Parathyroid adenoma (tissue), 2 donors: ENCODE results near the gene PCDHGA1.
"Not testable (repeated sequence)": the region's sequence is repeated elsewhere in the genome, so short reads cannot be mapped to it uniquely, and the experiment has no call there.

Experiments used
- H2AFZ ChIP-seq: fragments of 300-600 bp; sonication (generic); one replicate; pipeline ENCODE4 v1.7.0; 2017; ENCODE audit warnings: antibody characterized with exemption, mild to moderate bottlenecking
- H3K27ac ChIP-seq: fragments of 300-600 bp; sonication (generic); one replicate; pipeline ENCODE4 v1.7.0; 2017
- H3K27me3 ChIP-seq: fragments of 300-600 bp; sonication (generic); one replicate; pipeline ENCODE4 v1.7.0; 2017; ENCODE audit warnings: low read length; ENCODE audit not compliant: control insufficient read depth, insufficient read depth
- H3K36me3 ChIP-seq: fragments of 300-600 bp; sonication (generic); one replicate; pipeline ENCODE4 v1.7.0; 2017; ENCODE audit warnings: low read length; ENCODE audit not compliant: control insufficient read depth, insufficient read depth
- H3K4me1 ChIP-seq: fragments of 300-600 bp; sonication (generic); one replicate; pipeline ENCODE4 v1.7.0; 2017; ENCODE audit warnings: control low read depth
- H3K4me2 ChIP-seq: fragments of 300-600 bp; sonication (generic); one replicate; pipeline ENCODE4 v1.7.0; 2017; ENCODE audit warnings: low read length
- H3K4me3 ChIP-seq: fragments of 300-600 bp; sonication (generic); one replicate; pipeline ENCODE4 v1.7.0; 2017; ENCODE audit warnings: low read depth, low read length
- H3K79me2 ChIP-seq: fragments of 300-600 bp; sonication (generic); one replicate; pipeline ENCODE4 v1.7.0; 2017; ENCODE audit warnings: control low read depth
- H3K9ac ChIP-seq: fragments of 300-600 bp; sonication (generic); one replicate; pipeline ENCODE4 v1.7.0; 2017; ENCODE audit warnings: mild to moderate bottlenecking
- H3K9me3 ChIP-seq: fragments of 300-600 bp; sonication (generic); one replicate; pipeline ENCODE4 v1.7.0; 2017; ENCODE audit warnings: low read length; ENCODE audit not compliant: control insufficient read depth
- TF ChIP-seq, protein P1 (sequence below): fragments of 300-600 bp; sonication (generic); IDR thresholded peaks from one replicate; pipeline ENCODE4 v1.7.0; 2017; ENCODE audit warnings: antibody characterized with exemption, mild to moderate bottlenecking
- donor health status: primary hyperparathyroidism.

Gene PCDHGA1

DNA sequence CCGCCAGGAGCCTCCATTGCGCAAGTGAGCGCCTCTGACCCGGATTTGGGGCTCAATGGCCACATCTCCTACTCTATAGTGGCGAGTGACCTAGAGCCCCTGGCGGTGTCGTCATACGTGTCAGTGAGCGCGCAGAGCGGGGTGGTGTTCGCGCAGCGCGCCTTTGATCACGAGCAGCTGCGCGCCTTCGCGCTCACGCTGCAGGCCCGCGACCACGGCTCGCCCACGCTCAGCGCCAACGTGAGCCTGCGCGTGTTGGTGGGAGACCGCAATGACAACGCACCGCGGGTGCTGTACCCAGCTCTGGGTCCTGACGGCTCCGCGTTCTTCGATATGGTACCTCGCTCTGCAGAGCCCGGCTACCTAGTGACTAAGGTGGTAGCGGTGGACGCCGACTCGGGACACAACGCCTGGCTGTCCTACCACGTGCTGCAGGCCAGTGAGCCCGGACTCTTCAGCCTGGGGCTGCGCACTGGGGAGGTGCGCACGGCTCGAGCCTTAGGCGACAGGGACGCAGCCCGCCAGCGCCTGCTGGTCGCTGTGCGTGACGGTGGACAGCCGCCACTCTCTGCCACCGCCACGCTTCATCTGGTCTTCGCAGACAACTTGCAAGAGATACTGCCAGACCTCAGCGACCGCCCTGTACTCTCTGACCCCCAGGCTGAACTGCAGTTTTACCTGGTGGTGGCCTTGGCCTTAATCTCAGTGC is 79.4 kb downstream of the PCDHGA1 start:
- Histone ChIP-seq H3K4me2 (no peak overlapping the region), H3K9me3 (peaks cover 6% of the 10 kb centered on the region), H3K79me2 (no peaks in the 10 kb centered on the region), H3K27me3 (no peaks in the 10 kb centered on the region), H3K36me3 (peaks cover 5% of the 10 kb centered on the region), H3K4me3 (no peak overlapping the region), H3K27ac (no peak overlapping the region), H2AFZ (no peak overlapping the region), H3K9ac (no peak overlapping the region), H3K4me1 (no peaks in the 10 kb centered on the region)
- TF ChIP-seq, protein P1, sequence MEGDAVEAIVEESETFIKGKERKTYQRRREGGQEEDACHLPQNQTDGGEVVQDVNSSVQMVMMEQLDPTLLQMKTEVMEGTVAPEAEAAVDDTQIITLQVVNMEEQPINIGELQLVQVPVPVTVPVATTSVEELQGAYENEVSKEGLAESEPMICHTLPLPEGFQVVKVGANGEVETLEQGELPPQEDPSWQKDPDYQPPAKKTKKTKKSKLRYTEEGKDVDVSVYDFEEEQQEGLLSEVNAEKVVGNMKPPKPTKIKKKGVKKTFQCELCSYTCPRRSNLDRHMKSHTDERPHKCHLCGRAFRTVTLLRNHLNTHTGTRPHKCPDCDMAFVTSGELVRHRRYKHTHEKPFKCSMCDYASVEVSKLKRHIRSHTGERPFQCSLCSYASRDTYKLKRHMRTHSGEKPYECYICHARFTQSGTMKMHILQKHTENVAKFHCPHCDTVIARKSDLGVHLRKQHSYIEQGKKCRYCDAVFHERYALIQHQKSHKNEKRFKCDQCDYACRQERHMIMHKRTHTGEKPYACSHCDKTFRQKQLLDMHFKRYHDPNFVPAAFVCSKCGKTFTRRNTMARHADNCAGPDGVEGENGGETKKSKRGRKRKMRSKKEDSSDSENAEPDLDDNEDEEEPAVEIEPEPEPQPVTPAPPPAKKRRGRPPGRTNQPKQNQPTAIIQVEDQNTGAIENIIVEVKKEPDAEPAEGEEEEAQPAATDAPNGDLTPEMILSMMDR = no peak

DNA sequence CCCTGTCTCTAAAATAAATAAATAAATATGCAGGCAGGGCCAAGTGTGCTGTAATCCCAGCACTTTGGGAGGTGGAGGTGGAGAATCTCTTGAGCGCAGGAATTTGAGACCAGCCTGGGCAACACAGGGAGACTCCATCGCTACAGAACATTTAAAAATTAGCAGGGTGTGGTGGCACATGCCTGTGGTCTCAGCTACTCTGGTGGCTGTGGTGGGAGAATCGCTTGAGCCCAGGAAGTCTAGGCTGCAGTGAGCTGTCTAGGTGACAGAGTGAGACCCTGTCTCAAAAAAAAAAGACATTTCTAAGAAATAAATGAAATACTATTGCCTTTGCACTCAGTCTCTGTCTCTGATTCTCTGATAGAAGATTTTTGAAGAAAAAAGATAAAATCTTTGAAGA is 81.3 kb downstream of the PCDHGA1 start:
- Histone ChIP-seq H3K9me3 (peaks cover 6% of the 10 kb centered on the region), H3K36me3 (peaks cover 5% of the 10 kb centered on the region), H3K27me3 (no peaks in the 10 kb centered on the region), H2AFZ (no peak overlapping the region), H3K9ac (no peak overlapping the region), H3K79me2 (no peaks in the 10 kb centered on the region), H3K27ac (no peak overlapping the region), H3K4me3 (no peak overlapping the region), H3K4me1 (no peaks in the 10 kb centered on the region), H3K4me2 (no peak overlapping the region)
- TF ChIP-seq, protein P1 = no peak

DNA sequence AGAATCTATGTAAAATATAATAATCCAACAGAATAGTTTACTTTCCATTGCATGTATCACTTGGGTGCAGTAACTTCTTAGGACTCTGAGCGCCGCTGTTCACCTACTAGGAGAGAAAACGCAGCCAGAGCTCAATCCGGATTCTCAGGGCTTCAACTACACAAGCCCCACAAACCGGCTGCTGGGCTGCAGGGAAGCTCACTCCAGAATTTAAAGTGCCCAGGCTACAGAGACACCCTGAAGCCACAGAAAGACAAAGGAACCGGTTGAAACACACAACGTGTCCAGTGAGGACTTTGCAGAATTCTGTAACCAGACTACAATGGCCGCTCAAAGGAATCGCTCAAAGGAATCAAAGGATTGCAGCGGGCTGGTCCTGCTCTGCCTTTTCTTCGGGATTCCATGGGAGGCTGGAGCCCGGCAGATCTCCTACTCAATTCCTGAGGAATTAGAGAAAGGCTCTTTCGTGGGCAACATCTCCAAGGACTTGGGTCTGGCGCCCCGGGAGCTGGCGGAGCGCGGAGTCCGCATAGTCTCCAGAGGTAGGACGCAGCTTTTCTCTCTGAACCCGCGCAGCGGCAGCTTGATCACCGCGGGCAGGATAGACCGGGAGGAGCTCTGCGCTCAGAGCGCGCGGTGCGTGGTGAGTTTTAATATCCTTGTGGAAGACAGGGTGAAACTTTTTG is 82.7 kb downstream of the PCDHGA1 start, which contains the start of gene PCDHGA10:
Gene PCDHGA10, plus strand, starts transcription at position 134 of the 686 bp plus-strand sequence. Its CDS starts 189 bp downstream, at position 323.
- H3K4me3 ChIP-seq = peak within 1 kb of the TSS; percentile 48
- H3K79me2 ChIP-seq = no peaks in the 10 kb centered on the region
- TF ChIP-seq, protein P1 = no peak
- H2AFZ ChIP-seq = no peak within 1 kb of the TSS
- H3K27ac ChIP-seq = peak within 1 kb of the TSS; percentile 33
- peaks cover 6% of the 10 kb centered on the region for H3K9me3 ChIP-seq
- no peak within 1 kb of the TSS for H3K9ac ChIP-seq
- peaks cover 5% of the 10 kb centered on the region for H3K36me3 ChIP-seq
- peak within 1 kb of the TSS; percentile 28 for H3K4me2 ChIP-seq
- H3K27me3 ChIP-seq = no peaks in the 10 kb centered on the region
- no peaks in the 10 kb centered on the region for H3K4me1 ChIP-seq

DNA sequence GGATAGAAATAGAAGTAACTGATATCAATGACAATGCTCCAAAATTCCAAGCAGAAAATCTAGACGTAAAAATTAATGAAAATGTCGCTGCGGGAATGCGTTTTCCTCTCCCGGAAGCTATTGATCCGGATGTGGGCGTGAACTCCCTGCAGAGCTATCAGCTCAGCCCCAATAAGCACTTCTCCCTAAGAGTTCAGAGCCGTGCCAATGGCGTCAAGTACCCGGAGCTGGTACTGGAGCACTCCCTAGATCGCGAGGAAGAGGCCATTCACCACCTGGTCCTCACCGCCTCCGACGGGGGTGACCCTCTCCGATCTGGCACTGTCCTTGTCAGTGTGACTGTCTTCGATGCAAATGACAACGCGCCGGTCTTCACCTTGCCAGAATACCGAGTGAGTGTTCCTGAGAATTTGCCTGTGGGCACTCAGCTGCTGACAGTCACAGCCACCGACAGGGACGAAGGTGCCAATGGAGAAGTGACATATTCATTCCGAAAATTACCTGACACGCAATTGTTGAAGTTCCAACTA is 83.3 kb downstream of the PCDHGA1 start:
- no peaks in the 10 kb centered on the region for H3K27me3 ChIP-seq
- no peaks in the 10 kb centered on the region for H3K79me2 ChIP-seq
- no peak overlapping the region for H2AFZ ChIP-seq
- no peaks in the 10 kb centered on the region for H3K4me1 ChIP-seq
- no peak overlapping the region for H3K27ac ChIP-seq
- peaks cover 10% of the 10 kb centered on the region for H3K9me3 ChIP-seq
- TF ChIP-seq, protein P1 = no peak
- peak overlapping the region; percentile 48 for H3K4me3 ChIP-seq
- H3K4me2 ChIP-seq = no peak overlapping the region
- peaks cover 7% of the 10 kb centered on the region for H3K36me3 ChIP-seq
- no peak overlapping the region for H3K9ac ChIP-seq

GRCh38 chr5:141414548-141415274 is 84.4 kb downstream of the PCDHGA1 start:
- H3K27me3 ChIP-seq, H3K4me2 ChIP-seq, H3K4me3 ChIP-seq: not testable (repeated sequence)

DNA sequence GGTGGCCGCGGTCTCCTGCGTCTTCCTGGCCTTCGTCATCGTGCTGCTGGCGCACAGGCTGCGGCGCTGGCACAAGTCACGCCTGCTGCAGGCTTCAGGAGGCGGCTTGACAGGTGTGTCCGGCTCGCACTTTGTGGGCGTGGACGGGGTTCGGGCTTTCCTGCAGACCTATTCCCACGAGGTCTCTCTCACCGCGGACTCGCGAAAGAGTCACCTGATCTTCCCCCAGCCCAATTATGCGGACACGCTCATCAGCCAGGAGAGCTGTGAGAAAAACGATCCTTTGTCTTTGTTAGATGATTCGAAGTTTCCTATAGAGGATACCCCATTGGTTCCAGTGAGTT is 84.9 kb downstream of the PCDHGA1 start:
- not testable (repeated sequence) for H3K27me3 ChIP-seq, H3K9me3 ChIP-seq, H2AFZ ChIP-seq, H3K4me1 ChIP-seq, H3K4me2 ChIP-seq, H3K4me3 ChIP-seq, H3K79me2 ChIP-seq, H3K27ac ChIP-seq, H3K9ac ChIP-seq
- peaks cover 11% of the 10 kb centered on the region for H3K36me3 ChIP-seq

More at GRCh38 chr5:141414548-141415274, 84.4 kb downstream of the PCDHGA1 start:
- not testable (repeated sequence) for H3K27ac ChIP-seq, H3K9me3 ChIP-seq, H3K9ac ChIP-seq, H2AFZ ChIP-seq, H3K4me1 ChIP-seq, H3K36me3 ChIP-seq, H3K79me2 ChIP-seq
